Colonic mucosa (tissue), 4 donors: ENCODE measurements around the gene PACSIN1. TPM values are rescaled to one million over a fixed set of nuclear protein-coding genes. Genes with fewer than 3 reads are reported as not detected.

Experiments used
- DNase-seq: peaks from one replicate; pipeline ENCODE4 v3.0.0-alpha.2; 2020
- H3K27ac ChIP-seq: fragments of 200-600 bp; one replicate; pipeline ENCODE4 v1.8.0; 2021
- H3K27me3 ChIP-seq: fragments of 200-600 bp; one replicate; pipeline ENCODE4 v1.8.0; 2021
- H3K36me3 ChIP-seq: fragments of 200-600 bp; one replicate; pipeline ENCODE4 v1.8.0; 2021
- H3K4me1 ChIP-seq: fragments of 200-600 bp; one replicate; pipeline ENCODE4 v1.8.0; 2021; ENCODE audit warnings: mild to moderate bottlenecking
- H3K4me3 ChIP-seq: fragments of 200-600 bp; one replicate; pipeline ENCODE4 v1.8.0; 2021
- H3K9ac ChIP-seq, 2 donors: one replicate each; pipeline ENCODE4 v1.7.0; 2013; ENCODE audit warnings: control low read depth in 2 of 2, low read depth in 2 of 2, low read length in 2 of 2
- H3K9me3 ChIP-seq: fragments of 200-600 bp; one replicate; pipeline ENCODE4 v1.8.0; 2021
- intact Hi-C: fragments of 100-400 bp; cut with DNase I; formaldehyde crosslinking; loops from one replicate; pipeline ENCODE4 v1.14.1; 2022
- total RNA-seq, 2 donors: library from RNA; stranded (reverse); fragmentation: NEBNext Ultra II Directional in 1 of 2; extraction: Animal tissue kit (Norgen Biotek cat#: 25700) in 1 of 2; gene quantifications; one replicate each; pipeline ENCODE4 v1.2.1, GENCODE V29; 2021
- TF ChIP-seq, protein P1 (sequence below): fragments of 200-600 bp; IDR thresholded peaks from one replicate; pipeline ENCODE4 v1.8.0; 2022; ENCODE audit warnings: antibody characterized with exemption, mild to moderate bottlenecking
- donor health status: healthy.
- donor health status: DM: no; HTN: no; CAD: no.
- donor health status: DM: no; HTN: no; CAD: no.

PACSIN1 gene
- total RNA-seq, 2 donors from 2014 or later: 0.05 to 0.37 TPM

DNA sequence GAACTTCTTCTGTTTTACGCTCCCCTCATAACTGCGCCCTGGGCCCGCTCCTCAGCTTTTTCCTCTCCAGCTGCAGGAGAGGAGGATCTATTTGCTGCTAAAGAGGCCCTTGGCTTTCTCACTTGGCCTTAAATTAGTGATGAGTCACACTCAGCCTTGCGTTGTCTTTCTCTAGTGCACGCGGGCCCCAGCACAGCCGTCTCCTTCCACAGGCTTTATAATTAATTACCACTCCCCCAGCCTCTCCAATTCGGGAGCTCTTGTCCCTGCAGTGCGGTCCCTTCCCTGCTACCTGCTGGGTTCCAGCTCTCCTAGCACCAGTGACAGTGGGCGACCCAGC, 25.2 kb downstream of the PACSIN1 start:
- Histone ChIP-seq H3K4me1 (no peaks in the 10 kb centered on the region), H3K9me3 (no peaks in the 10 kb centered on the region), H3K27ac (no peak overlapping the region), H3K27me3 (no peaks in the 10 kb centered on the region), H3K36me3 (no peaks in the 10 kb centered on the region), H3K4me3 (no peak overlapping the region), H3K9ac (no peak overlapping the region)
- TF ChIP-seq, protein P1, sequence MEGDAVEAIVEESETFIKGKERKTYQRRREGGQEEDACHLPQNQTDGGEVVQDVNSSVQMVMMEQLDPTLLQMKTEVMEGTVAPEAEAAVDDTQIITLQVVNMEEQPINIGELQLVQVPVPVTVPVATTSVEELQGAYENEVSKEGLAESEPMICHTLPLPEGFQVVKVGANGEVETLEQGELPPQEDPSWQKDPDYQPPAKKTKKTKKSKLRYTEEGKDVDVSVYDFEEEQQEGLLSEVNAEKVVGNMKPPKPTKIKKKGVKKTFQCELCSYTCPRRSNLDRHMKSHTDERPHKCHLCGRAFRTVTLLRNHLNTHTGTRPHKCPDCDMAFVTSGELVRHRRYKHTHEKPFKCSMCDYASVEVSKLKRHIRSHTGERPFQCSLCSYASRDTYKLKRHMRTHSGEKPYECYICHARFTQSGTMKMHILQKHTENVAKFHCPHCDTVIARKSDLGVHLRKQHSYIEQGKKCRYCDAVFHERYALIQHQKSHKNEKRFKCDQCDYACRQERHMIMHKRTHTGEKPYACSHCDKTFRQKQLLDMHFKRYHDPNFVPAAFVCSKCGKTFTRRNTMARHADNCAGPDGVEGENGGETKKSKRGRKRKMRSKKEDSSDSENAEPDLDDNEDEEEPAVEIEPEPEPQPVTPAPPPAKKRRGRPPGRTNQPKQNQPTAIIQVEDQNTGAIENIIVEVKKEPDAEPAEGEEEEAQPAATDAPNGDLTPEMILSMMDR: no peak
- intact Hi-C loops: no loop called here
- no peak for DNase-seq

DNA sequence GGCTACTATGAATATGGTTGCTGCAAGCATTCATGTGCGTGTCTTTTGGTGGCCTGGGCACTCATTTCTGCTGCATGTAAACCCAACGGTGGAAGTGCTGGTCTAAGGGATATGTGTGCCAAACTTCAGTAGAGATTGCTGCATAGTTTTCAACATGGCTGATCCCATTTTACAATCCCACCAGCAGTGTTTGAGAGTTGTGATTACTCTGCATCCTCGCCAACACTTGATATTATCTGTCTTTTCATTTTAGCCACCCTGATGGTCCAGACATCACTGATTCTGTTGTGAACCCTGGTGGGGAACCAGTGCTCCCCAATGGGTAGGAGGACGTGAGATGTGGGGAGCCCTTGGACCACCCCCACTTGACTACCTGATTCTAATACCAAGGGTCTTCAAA, 27.5 kb downstream of the PACSIN1 start:
- Histone ChIP-seq H3K4me1 (no peaks in the 10 kb centered on the region), H3K4me3 (no peak overlapping the region), H3K27me3 (no peaks in the 10 kb centered on the region), H3K36me3 (no peaks in the 10 kb centered on the region), H3K9ac (no peak overlapping the region), H3K9me3 (no peaks in the 10 kb centered on the region), H3K27ac (no peak overlapping the region)
- intact Hi-C loops: no loop called here
- TF ChIP-seq, protein P1: no peak
- no peak for DNase-seq

DNA sequence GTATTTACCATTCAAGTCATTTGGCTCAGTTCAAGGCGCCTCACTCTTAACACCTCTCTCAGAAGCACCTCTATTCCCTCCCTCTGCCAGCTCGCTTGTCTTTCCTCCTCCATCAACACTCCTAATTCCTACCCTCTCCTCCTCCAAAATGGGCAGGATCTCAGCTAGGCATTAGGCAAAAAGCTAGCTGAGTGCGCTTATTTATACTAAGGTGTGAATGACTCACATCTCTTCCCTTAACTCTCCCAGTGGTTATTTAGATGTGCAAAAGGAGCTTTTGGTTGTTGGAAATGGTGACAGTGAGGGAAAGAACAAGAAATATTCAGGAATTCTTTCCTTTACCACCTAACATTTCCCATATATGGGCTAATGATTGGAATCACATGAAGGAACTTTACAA, 29.1 kb downstream of the PACSIN1 start:
- intact Hi-C loops: no loop called here
- H3K9ac ChIP-seq: no peak overlapping the region
- H3K4me3 ChIP-seq: no peak overlapping the region
- no peak for DNase-seq
- no peaks in the 10 kb centered on the region for H3K27me3 ChIP-seq
- H3K9me3 ChIP-seq: no peaks in the 10 kb centered on the region
- H3K4me1 ChIP-seq: no peaks in the 10 kb centered on the region
- TF ChIP-seq, protein P1: no peak
- no peak overlapping the region for H3K27ac ChIP-seq
- no peaks in the 10 kb centered on the region for H3K36me3 ChIP-seq

- TF ChIP-seq, protein P1: no peak
- Histone ChIP-seq H3K4me3 (no peak overlapping the region), H3K9me3 (no peaks in the 10 kb centered on the region), H3K36me3 (no peaks in the 10 kb centered on the region), H3K27me3 (no peaks in the 10 kb centered on the region), H3K4me1 (no peaks in the 10 kb centered on the region), H3K27ac (no peak overlapping the region), H3K9ac (no peak overlapping the region)
- no peak for DNase-seq
- intact Hi-C loops: no loop called here
Observed at GRCh38 chr6:34496103-34496685, 30.3 kb downstream of the PACSIN1 start.

- H3K36me3 ChIP-seq: no peaks in the 10 kb centered on the region
- no peak for DNase-seq
Observed at GRCh38 chr6:34497411-34497810, 31.5 kb downstream of the PACSIN1 start.

More at GRCh38 chr6:34497411-34497810, 31.5 kb downstream of the PACSIN1 start:
- Histone ChIP-seq H3K4me3 (no peak overlapping the region), H3K27me3 (no peaks in the 10 kb centered on the region), H3K9me3 (no peaks in the 10 kb centered on the region), H3K4me1 (no peaks in the 10 kb centered on the region), H3K27ac (no peak overlapping the region), H3K9ac (no peak overlapping the region)
- intact Hi-C loops: no loop called here
- TF ChIP-seq, protein P1: no peak
